Stomach smooth muscle (tissue), 2 donors: ENCODE results near the gene RNF10.
"Not testable (repeated sequence)": the region's sequence is repeated elsewhere in the genome, so short reads cannot be mapped to it uniquely, and the experiment has no call there.

Experiments
- H3K27ac ChIP-seq: one replicate; pipeline ENCODE4 v1.7.0; 2013; ENCODE audit warnings: mild to moderate bottlenecking, low read length, inconsistent platforms
- H3K27me3 ChIP-seq, 2 donors: one replicate each; pipeline ENCODE4 v1.7.0; 2013; ENCODE audit warnings: low read length in 2 of 2; ENCODE audit not compliant: insufficient read depth in 2 of 2, control insufficient read depth in 1 of 2
- H3K36me3 ChIP-seq, 2 donors: one replicate each; pipeline ENCODE4 v1.7.0; 2013; ENCODE audit warnings: low read length in 2 of 2; ENCODE audit not compliant: control insufficient read depth in 2 of 2, insufficient read depth in 2 of 2
- H3K4me1 ChIP-seq: one replicate; pipeline ENCODE4 v1.7.0; 2013; ENCODE audit warnings: low read length; ENCODE audit not compliant: control insufficient read depth, insufficient read depth
- H3K4me3 ChIP-seq, 2 donors: one replicate each; pipeline ENCODE4 v1.7.0; 2013; ENCODE audit warnings: low read length in 2 of 2
- H3K9ac ChIP-seq, 2 donors: one replicate each; pipeline ENCODE4 v1.7.0; 2013; ENCODE audit warnings: low read length in 2 of 2, mild to moderate bottlenecking in 1 of 2
- H3K9me3 ChIP-seq, 2 donors: one replicate each; pipeline ENCODE4 v1.7.0; 2013; ENCODE audit warnings: low read length in 2 of 2; ENCODE audit not compliant: control insufficient read depth in 2 of 2
- donor health status: healthy.
- donor health status: Pancreatic carcinoma.

Gene RNF10

DNA sequence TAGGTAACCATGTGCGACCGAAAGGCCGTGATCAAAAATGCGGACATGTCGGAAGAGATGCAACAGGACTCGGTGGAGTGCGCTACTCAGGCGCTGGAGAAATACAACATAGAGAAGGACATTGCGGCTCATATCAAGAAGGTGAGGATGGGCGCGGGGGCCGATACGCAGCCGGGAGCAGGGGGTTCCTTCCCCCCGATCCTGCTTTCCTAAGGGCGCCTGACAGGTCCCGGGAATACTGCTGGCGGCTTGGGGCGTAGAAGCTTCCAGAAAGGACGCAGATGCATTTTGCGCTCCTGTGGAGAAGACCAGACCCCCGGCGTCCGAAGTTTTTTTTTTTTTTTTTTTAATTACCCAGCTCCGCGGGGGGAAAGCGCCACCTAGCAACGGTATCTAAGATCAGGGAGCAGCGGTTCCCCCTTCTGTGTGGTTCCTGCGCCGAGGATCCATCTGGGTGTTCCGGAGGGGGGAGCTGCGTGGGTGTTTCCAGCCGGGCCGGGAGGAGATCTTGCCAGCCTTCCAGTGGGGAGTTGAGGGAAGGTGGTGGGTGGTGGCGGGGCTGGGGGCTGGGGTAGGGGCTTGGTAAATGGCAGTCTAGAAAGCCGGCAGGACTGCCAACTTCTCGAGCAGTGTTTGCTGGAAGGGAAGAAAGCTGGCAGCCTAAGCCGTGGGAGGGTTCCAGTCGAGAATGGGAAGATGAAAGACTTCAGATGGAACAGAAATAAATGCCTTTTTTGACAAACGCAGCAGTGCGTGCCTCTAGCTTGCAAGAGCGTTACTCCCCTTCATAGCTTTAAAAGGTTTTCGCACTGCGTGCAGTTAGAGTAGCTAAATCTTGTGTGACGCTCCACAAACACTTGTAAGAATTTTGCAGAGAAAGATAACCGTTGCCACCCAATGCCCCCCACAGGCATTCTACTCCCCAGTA is 37.5 kb upstream of the RNF10 start:
- Histone ChIP-seq H3K27me3 (no peaks in the 10 kb centered on the region), H3K9ac (peak overlapping the region; percentile 80 to 83), H3K4me3 (peak overlapping the region; percentile 92 to 93), H3K4me1 (peaks cover 17% of the 10 kb centered on the region), H3K36me3 (peaks cover 5 to 7% of the 10 kb centered on the region in 2 donors), H3K9me3 (no peaks in the 10 kb centered on the region), H3K27ac (peak overlapping the region; percentile 83)

DNA sequence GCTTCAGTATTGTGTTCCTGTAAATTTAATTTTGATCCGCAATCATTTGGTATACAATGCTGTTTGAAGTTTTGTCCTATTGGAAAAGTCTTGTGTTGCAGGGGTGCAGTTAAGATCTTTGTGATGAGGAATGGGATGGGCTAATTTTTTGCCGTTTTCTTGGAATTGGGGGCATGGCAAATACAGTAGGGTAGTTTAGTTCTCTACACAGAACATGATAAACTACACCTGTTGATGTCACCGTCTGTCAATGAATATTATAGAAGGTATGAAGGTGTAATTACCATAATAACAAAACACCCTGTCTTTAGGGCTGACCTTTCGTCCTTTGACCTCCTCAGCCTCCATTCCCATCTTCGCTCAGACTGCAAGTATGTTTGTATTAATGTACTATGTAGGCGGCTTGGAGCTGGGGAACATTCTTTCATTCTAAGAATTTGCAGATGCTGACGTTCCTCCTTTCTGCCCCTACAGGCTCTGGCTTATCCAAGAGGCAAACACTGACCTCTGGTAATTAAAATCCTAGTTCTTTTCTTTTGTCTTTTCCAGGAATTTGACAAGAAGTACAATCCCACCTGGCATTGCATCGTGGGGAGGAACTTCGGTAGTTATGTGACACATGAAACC is 36.5 kb upstream of the RNF10 start:
- peak overlapping the region; percentile 3 for H3K27ac ChIP-seq

DNA sequence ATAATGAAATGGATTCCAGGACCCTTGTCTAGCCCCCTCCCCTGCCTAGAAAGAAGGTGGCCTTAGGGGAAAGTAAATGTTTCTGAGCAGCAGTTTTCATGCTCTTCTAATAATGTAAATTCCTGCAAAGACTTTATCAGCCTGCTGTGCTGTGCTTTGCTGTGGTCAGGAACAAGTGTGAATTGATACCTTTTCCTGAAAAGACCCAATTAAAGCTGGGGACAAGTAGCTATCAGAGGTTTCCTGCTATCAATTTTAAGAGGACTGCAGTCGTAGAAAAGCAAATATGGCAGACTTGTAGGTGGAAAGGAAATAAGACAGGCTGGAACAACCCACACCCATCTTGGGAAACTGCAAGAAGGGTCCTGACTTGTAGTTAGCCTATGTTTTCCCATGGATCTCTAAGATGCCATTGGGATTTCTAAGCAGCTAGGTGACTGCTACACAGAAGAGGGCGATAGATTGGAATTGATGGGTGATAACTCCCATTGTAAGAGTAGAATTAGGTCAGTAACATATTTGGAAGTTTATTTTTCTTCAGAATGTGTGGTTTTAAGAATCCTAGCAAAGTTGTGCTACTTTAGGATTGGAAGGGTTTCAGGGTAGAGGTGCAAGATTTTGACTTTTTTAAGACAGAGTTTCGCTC is 35.2 kb upstream of the RNF10 start:
- Histone ChIP-seq H3K4me1 (peaks cover 17% of the 10 kb centered on the region), H3K4me3 (no peak overlapping the region), H3K9ac (no peak overlapping the region), H3K9me3 (no peaks in the 10 kb centered on the region), H3K27ac (no peak overlapping the region), H3K27me3 (no peaks in the 10 kb centered on the region), H3K36me3 (peaks cover 8 to 14% of the 10 kb centered on the region in 2 donors)

More for the DNA sequence above, 36.5 kb upstream of the RNF10 start:
- Histone ChIP-seq H3K4me3 (peak overlapping the region; percentile 92 to 93), H3K9ac (peak overlapping the region; percentile 72 to 80), H3K4me1 (peaks cover 17% of the 10 kb centered on the region), H3K36me3 (peaks cover 5% of the 10 kb centered on the region in 2 donors), H3K9me3 (no peaks in the 10 kb centered on the region), H3K27me3 (no peaks in the 10 kb centered on the region)

DNA sequence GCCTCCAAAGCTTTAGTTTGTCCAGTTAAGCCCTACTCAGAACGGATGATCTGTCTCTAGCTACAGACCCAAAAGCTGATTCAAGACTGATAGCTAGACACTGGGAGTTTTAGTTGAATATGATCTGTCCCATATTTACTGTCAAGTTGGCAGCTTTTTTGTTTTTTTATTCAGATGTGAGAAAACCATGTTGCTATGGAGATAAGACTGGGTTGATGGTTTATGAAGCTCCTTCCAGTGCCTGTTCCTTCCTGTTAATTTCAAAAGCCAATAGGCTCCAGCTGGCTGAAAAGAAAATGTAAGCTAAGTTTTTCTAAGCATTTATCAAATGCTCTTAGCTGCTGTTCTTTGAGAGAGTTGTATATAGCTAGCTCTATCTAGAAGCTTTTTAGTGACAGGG is 33.6 kb upstream of the RNF10 start:
- Histone ChIP-seq H3K27ac (no peak overlapping the region), H3K9me3 (no peaks in the 10 kb centered on the region), H3K27me3 (no peaks in the 10 kb centered on the region), H3K36me3 (peaks cover 13 to 18% of the 10 kb centered on the region in 2 donors), H3K4me3 (no peak overlapping the region), H3K4me1 (peaks cover 13% of the 10 kb centered on the region), H3K9ac (peak overlapping the region in 1 of 2 donors; percentile 13)

DNA sequence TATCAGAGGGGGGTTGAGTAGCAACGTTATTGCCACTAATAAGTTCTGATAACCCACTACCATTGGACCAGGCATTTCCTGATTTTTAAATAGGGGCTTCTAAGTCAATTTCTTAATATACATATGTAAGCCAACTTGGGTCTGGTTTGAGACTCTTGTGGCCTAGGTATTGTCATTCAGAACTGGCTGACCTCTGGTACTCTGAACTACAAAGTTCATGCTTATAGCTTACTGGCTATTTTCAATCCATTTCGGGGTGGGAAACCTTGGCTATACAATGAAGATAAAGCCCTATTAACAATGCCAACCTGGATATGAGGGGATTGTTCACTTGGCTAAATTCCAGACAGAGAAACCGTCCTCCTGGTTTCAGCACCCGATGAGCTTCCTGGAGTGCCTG is 29.6 kb upstream of the RNF10 start:
- Histone ChIP-seq H3K27me3 (no peaks in the 10 kb centered on the region), H3K27ac (no peak overlapping the region), H3K4me3 (no peak overlapping the region), H3K4me1 (no peaks in the 10 kb centered on the region), H3K36me3 (peaks cover 12 to 23% of the 10 kb centered on the region in 2 donors), H3K9ac (no peak overlapping the region), H3K9me3 (no peaks in the 10 kb centered on the region)

DNA sequence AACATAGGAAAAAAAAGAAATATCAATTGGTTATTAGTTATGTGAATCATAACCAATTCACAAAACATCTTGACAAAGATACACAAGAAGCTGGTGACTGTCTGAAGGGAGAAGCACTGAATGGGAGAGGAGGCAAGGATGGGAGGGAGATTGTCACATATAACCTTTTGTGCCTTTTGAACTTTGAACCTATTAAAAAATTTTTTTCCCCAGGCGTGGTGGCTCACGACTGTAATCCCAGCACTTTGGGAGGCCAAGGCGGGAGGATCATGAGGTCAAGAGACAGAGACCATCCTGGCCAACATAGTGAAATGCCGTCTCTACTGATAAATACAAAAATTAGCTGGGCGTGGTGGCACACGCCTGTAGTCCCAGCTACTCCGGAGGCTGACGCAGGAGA is 25.6 kb upstream of the RNF10 start:
- Histone ChIP-seq H3K9me3 (no peaks in the 10 kb centered on the region), H3K36me3 (peaks cover 16 to 34% of the 10 kb centered on the region in 2 donors), H3K4me3 (no peak overlapping the region), H3K9ac (no peak overlapping the region), H3K4me1 (no peaks in the 10 kb centered on the region), H3K27ac (no peak overlapping the region), H3K27me3 (no peaks in the 10 kb centered on the region)

DNA sequence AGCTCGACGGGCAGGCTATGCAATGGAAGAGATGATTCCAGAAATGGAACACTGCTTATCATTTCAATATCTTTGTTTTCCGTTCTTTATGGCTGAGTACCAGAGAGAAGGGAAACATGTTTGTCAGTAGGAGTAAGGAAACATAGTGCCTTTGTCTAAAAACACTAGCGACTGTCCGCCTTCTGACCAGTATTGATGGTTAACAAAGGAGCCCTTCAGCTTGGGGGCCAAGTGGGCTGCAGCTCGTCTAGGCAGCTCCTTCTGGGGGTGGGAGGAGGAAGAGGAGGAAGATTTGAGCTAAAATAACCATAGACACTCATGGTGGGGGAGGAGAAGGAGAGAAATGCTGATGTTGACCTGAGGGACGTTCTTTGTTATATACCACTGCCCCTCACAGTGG is 20.2 kb upstream of the RNF10 start:
- Histone ChIP-seq H3K9me3 (no peaks in the 10 kb centered on the region), H3K4me3 (no peak overlapping the region), H3K36me3 (peaks cover 19 to 35% of the 10 kb centered on the region in 2 donors), H3K9ac (no peak overlapping the region), H3K27me3 (no peaks in the 10 kb centered on the region), H3K27ac (no peak overlapping the region), H3K4me1 (no peaks in the 10 kb centered on the region)

DNA sequence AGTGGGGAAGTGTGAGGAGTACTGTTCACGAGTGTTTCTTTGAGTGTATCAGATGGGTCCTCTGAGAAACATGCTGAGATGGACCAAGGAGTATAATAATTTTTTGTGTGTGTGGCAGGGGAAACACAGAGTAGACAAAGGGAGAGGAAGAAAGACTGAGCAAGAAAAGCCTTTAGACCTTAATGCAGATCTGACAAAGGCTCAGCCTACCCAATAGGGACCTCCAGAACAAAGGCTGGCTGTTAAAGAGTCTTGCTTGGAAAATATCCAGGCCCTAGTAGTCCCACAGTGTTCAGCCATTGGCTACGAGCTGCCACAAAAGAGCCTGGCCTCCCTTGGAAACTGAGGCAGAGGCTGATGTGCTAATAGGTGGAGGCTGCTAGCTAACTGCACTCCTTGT is 18.7 kb upstream of the RNF10 start:
- H3K9ac ChIP-seq: no peak overlapping the region
- no peaks in the 10 kb centered on the region for H3K9me3 ChIP-seq
- H3K27ac ChIP-seq: no peak overlapping the region

DNA sequence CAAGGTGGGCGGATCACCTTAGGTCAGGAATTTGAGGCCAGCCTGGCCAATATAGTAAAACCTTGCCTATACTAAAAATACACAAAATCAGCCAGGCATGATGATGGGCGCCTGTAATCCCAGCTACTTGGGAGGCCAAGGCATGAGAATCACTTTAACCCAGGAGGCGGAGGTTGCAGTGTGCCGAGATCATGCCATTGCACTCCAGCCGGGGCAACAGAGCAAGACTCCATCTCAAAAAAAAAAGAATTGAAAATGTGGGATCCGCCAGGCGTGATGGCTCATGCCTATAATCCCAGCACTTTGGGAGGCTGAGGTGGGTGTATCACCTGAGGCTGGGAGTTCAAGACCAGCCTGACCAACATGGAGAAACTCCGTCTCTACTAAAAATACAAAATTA is 14.8 kb upstream of the RNF10 start:
- not testable (repeated sequence) for H3K27me3 ChIP-seq, H3K4me1 ChIP-seq, H3K4me3 ChIP-seq, H3K27ac ChIP-seq, H3K9ac ChIP-seq, H3K9me3 ChIP-seq
- peaks cover 8 to 13% of the 10 kb centered on the region in 2 donors for H3K36me3 ChIP-seq

More for the DNA sequence above, 18.7 kb upstream of the RNF10 start:
- Histone ChIP-seq H3K36me3 (peaks cover 11 to 25% of the 10 kb centered on the region in 2 donors), H3K27me3 (no peaks in the 10 kb centered on the region), H3K4me3 (no peak overlapping the region), H3K4me1 (no peaks in the 10 kb centered on the region)

DNA sequence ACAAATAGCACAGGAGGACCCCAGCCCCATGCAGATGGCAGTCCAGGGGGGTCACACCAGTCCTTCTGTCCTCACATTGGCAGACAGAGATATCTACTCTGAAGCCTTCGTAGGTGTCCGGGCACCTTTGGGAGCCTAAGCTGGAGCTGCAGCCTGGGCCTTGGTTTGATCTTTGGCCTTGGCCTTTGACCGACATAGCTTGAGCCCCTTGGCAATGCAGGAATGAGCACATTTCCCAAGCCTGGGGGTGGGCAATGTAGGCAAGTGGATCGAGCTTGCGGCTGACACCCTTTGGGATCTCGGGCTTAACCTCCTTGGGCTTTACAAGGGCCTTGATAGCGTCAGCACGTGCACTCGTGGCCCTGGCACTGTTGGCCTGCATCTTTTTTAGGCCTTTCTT is 11.6 kb upstream of the RNF10 start:
- H3K27me3 ChIP-seq: no peaks in the 10 kb centered on the region
- no peak overlapping the region for H3K9ac ChIP-seq
- H3K9me3 ChIP-seq: no peaks in the 10 kb centered on the region
- no peaks in the 10 kb centered on the region for H3K4me1 ChIP-seq
- peaks cover 0 to 2% of the 10 kb centered on the region in 2 donors for H3K36me3 ChIP-seq
- H3K27ac ChIP-seq: no peak overlapping the region
- no peak overlapping the region for H3K4me3 ChIP-seq
